ENCODE measurements around the gene ELAVL2. TPM values are rescaled to one million over a fixed set of nuclear protein-coding genes. Genes with fewer than 3 reads are reported as not detected.

ELAVL2 gene
- total RNA-seq, 1 donor from 2014 or later = 0.52 TPM

GRCh38 chr9:23769307-23769935, 56.6 kb downstream of the ELAVL2 start:
- no peak for DNase-seq (ENCODE audit: low read depth)
- no peak for TF ChIP-seq CTCF (conservative IDR thresholded peaks at IDR 0.05; ENCODE audit: low read depth, low read length)
- H3K4me3 ChIP-seq (ENCODE audit: low read depth, low read length) = no peak overlapping the region

GRCh38 chr9:23768861-23769260, 57.2 kb downstream of the ELAVL2 start:
- no peak overlapping the region for H3K4me3 ChIP-seq (ENCODE audit: low read depth, low read length)
- no peak for DNase-seq (ENCODE audit: low read depth)
- TF ChIP-seq CTCF (conservative IDR thresholded peaks at IDR 0.05; ENCODE audit: low read depth, low read length) = no peak

- no peak for TF ChIP-seq CTCF (conservative IDR thresholded peaks at IDR 0.05; ENCODE audit: low read depth, low read length)
These were observed 59.4 kb downstream of the ELAVL2 start for GRCh38 chr9:23766613-23767012.

GRCh38 chr9:23765561-23765960, 60.5 kb downstream of the ELAVL2 start:
- no peak for DNase-seq (ENCODE audit: low read depth)
- H3K4me3 ChIP-seq (ENCODE audit: low read depth, low read length) = no peak overlapping the region
- TF ChIP-seq CTCF (conservative IDR thresholded peaks at IDR 0.05; ENCODE audit: low read depth, low read length) = no peak

More at GRCh38 chr9:23766613-23767012, 59.4 kb downstream of the ELAVL2 start:
- no peak overlapping the region for H3K4me3 ChIP-seq (ENCODE audit: low read depth, low read length)
- no peak for DNase-seq (ENCODE audit: low read depth)

GRCh38 chr9:23764219-23764618, 61.8 kb downstream of the ELAVL2 start:
- no peak for DNase-seq (ENCODE audit: low read depth)
- H3K4me3 ChIP-seq (ENCODE audit: low read depth, low read length) = no peak overlapping the region
- TF ChIP-seq CTCF (conservative IDR thresholded peaks at IDR 0.05; ENCODE audit: low read depth, low read length) = no peak

GRCh38 chr9:23754551-23754950, 71.5 kb downstream of the ELAVL2 start:
- no peak for TF ChIP-seq CTCF (conservative IDR thresholded peaks at IDR 0.05; ENCODE audit: low read depth, low read length)
- no peak overlapping the region for H3K4me3 ChIP-seq (ENCODE audit: low read depth, low read length)
- no peak for DNase-seq (ENCODE audit: low read depth)

GRCh38 chr9:23752859-23753258, 73.2 kb downstream of the ELAVL2 start:
- no peak for TF ChIP-seq CTCF (conservative IDR thresholded peaks at IDR 0.05; ENCODE audit: low read depth, low read length)
- no peak for DNase-seq (ENCODE audit: low read depth)
- no peak overlapping the region for H3K4me3 ChIP-seq (ENCODE audit: low read depth, low read length)

Measured in epithelial cell of proximal tubule (primary cell).